ENCODE results near the gene PEAR1. TPM values are rescaled to one million over a fixed set of nuclear protein-coding genes. Genes with fewer than 3 reads are reported as not detected.

Gene PEAR1
- total and polyA plus RNA-seq, 2 of the 8 experiments (the other 6 are each of a cell fraction or from before 2014, with no cell fraction given) = 0.63 to 0.71 TPM

GRCh38 chr1:156938813-156939212, 45.3 kb downstream of the PEAR1 start:
- Histone ChIP-seq H2BK20ac (ENCODE audit: low read length) (no peak overlapping the region), H3K4me2 (ENCODE audit: insufficient read depth in 1 of 2, low read depth in 2 of 2, low read length in 2 of 2) (no peak overlapping the region), H3K27me3 (replicated peaks in 1 of 4; ENCODE audit: control insufficient read depth in 3 of 4, extremely low read depth in 1 of 4, insufficient read depth in 3 of 4, low read length in 3 of 4) (no peaks in the 10 kb centered on the region), H3K36me3 (ENCODE audit: control insufficient read depth in 2 of 4, insufficient read depth in 4 of 4, low read length in 3 of 4) (peaks cover 18 to 60% (median 33%) of the 10 kb centered on the region in 4 experiments), H3K27ac (ENCODE audit: low read depth, low read length) (no peak overlapping the region), H3K14ac (ENCODE audit: insufficient read length) (no peak overlapping the region), H3K18ac (ENCODE audit: extremely low read depth, low read length) (no peak overlapping the region), H2BK120ac (replicated peaks; ENCODE audit: low read depth, low read length) (no peak overlapping the region), H4K91ac (replicated peaks; ENCODE audit: insufficient read length, low read length) (no peak overlapping the region), H4K20me1 (replicated peaks in 1 of 2; ENCODE audit: control insufficient read depth in 1 of 2, insufficient read depth in 2 of 2, low read length in 2 of 2) (peaks cover 7% of the 10 kb centered on the region in 2 experiments), H3K23me2 (ENCODE audit: low read depth, low read length) (no peaks in the 10 kb centered on the region; the same call in 1 of the 2 replicates), H3K9me3 (ENCODE audit: insufficient read depth in 2 of 2, low read depth in 1 of 2, low read length in 1 of 2) (no peaks in the 10 kb centered on the region), H3K23ac (ENCODE audit: insufficient read length) (no peak overlapping the region), H3K79me2 (ENCODE audit: control insufficient read depth in 1 of 2, insufficient read depth in 2 of 2, low read length in 2 of 2) (no peaks in the 10 kb centered on the region), H3K56ac (replicated peaks; ENCODE audit: insufficient read length, low read depth, low read length) (no peak overlapping the region), H2AK5ac (ENCODE audit: low read depth, low read length) (no peak overlapping the region), H3K79me1 (ENCODE audit: low read depth, low read length) (0 out of 2 replicates have a peak, but pooled peaks cover under 1% of the 10 kb centered on the region), H3K9ac (replicated peaks in 1 of 4; ENCODE audit: extremely low read depth in 1 of 4, low read depth in 3 of 4, low read length in 3 of 4) (no peak overlapping the region), H3K4me3 (ENCODE audit: extremely low read depth in 1 of 4, insufficient read depth in 2 of 4, low read depth in 3 of 4, low read length in 4 of 4) (no peak overlapping the region), H2BK15ac (ENCODE audit: low read length) (no peak overlapping the region), H2BK12ac (ENCODE audit: low read depth, low read length) (no peak overlapping the region), H3K4ac (replicated peaks; ENCODE audit: insufficient read length, low read depth, low read length) (no peak overlapping the region), H2AFZ (ENCODE audit: low read length) (no peak overlapping the region), H4K8ac (ENCODE audit: extremely low read depth, insufficient read depth, low read length) (no peak overlapping the region), H3K4me1 (replicated peaks in 1 of 4; ENCODE audit: control insufficient read depth in 3 of 4, insufficient read depth in 4 of 4, low read length in 3 of 4) (peaks cover 0 to 2% (median 0%) of the 10 kb centered on the region in 4 experiments; a peak in 2 of 7 replicates), H2BK5ac (ENCODE audit: low read depth, low read length) (no peak overlapping the region), H4K5ac (ENCODE audit: insufficient read length, low read depth, low read length) (no peak overlapping the region)
- WGBS, 2 experiments (ENCODE audit: extremely low coverage in 1 of 2, insufficient coverage in 1 of 2, insufficient read length in 1 of 2, insufficient replicate concordance in 2 of 2, low coverage in 1 of 2, low lambda C conversion rate in 2 of 2, missing lambda C conversion rate in 1 of 2) = 92% methylated on average over 7 of the region's 7 CpGs; no CpG with 5 or more reads in 1 of the 2 experiments
- FAIRE-seq = no peak
- TF ChIP-seq MAX (IDR thresholded peaks at IDR 0.05) (no peak), BCL11A (IDR thresholded peaks at IDR 0.05; ENCODE audit: low read depth in 2 of 2, low read length in 2 of 2) (no peak), ATF2 (IDR thresholded peaks at IDR 0.05; ENCODE audit: low read length) (no peak), RBBP5 (IDR thresholded peaks at IDR 0.05; ENCODE audit: borderline replicate concordance, low read depth, low read length) (no peak), JUND (IDR thresholded peaks at IDR 0.05; ENCODE audit: low read length) (no peak), JUN (IDR thresholded peaks at IDR 0.05; ENCODE audit: low read depth, low read length) (no peak), SUZ12 (IDR thresholded peaks at IDR 0.05; ENCODE audit: low read length) (no peak), NRF1 (IDR thresholded peaks at IDR 0.05; ENCODE audit: low read depth, low read length) (no peak), TEAD4 (IDR thresholded peaks at IDR 0.05; ENCODE audit: low read depth, low read length) (no peak), KDM4A (IDR thresholded peaks at IDR 0.05; ENCODE audit: low read depth, low read length, severe bottlenecking) (no peak)
- POLR2A ChIA-PET (ENCODE audit: partially characterized antibody) = no interaction called here
- no peak for DNase-seq (ENCODE audit: low read depth in 1 of 2, low spot score in 2 of 2)
- CTCF ChIA-PET (ENCODE audit: partially characterized antibody) = interaction anchor here (1.1 to 1.8 kb wide), 4 partner anchors 9 to 135 kb away, joined by 3 to 10 read pairs (median 3); partner anchors contain the start of gene LRRC71
